HepG2 (cell line): ENCODE measurements around the gene TMEM151A. TPM values are rescaled to one million over a fixed set of nuclear protein-coding genes. Genes with fewer than 3 reads are reported as not detected.

Experiments
- CREB1 ChIP-seq, 2 experiments: fragments of 450-650 bp in 1 of 2; IDR thresholded peaks; 2 replicates each; pipeline ENCODE4 v1.6.1; 2016 to 2017; ENCODE audit warnings: control low read depth in 1 of 2, mild to moderate bottlenecking in 1 of 2, missing compliant biosample characterization in 1 of 2, missing genetic modification characterization in 1 of 2
- KLF16 ChIP-seq, 2 experiments: sonication (generic) in 1 of 2; formaldehyde crosslinking in 1 of 2; IDR thresholded peaks; 2 replicates each; pipeline versions ENCODE4 v1.6.1 to v1.8.0; 2016 to 2023; ENCODE audit warnings: missing genetic modification reagents in 2 of 2, missing compliant biosample characterization in 1 of 2
- RXRB ChIP-seq: IDR thresholded peaks from 2 replicates; pipeline ENCODE4 v1.6.1; 2016; ENCODE audit warnings: borderline replicate concordance, missing genetic modification reagents, missing compliant biosample characterization
- SUZ12 ChIP-seq: fragments of 150-350 bp; IDR thresholded peaks from 2 replicates; pipeline ENCODE4 v1.6.1; 2014; ENCODE audit warnings: low read depth, low read length
- TMF1 ChIP-seq: sonication (generic); formaldehyde crosslinking; IDR thresholded peaks from 2 replicates; pipeline ENCODE4 v1.8.1; 2022; ENCODE audit warnings: low read depth, missing genetic modification reagents
- ZNF615 ChIP-seq: sonication (generic); formaldehyde crosslinking; IDR thresholded peaks from 2 replicates; pipeline ENCODE4 v1.5.0; 2020; ENCODE audit warnings: mild to moderate bottlenecking, missing genetic modification reagents, borderline replicate concordance
- polyA plus RNA-seq, 8 experiments: library from polyadenylated mRNA; depleted of rRNA in 3 of 8; stranded (reverse) in 7 of 8; unstranded in 1 of 8; fragments of >200 nt; fragmentation: Illumina TruSeq in 4 of 8; extraction: Trizol in 4 of 8; gene quantifications; 2 replicates each; pipeline versions ENCODE4 v1.2.1 to v1.2.3, GENCODE V29; 2011 to 2016; ENCODE audit warnings: low read depth in 4 of 8, missing spikeins in 1 of 8, mixed read lengths in 1 of 8; ENCODE audit not compliant: insufficient read depth in 1 of 8
- total RNA-seq, 5 experiments: library from RNA; depleted of rRNA; stranded (reverse); fragments of >200 nt; fragmentation: Illumina TruSeq; extraction: Trizol; gene quantifications; 2 replicates each; pipeline ENCODE4 v1.2.3, GENCODE V29; 2016; ENCODE audit warnings: low read depth in 1 of 5
- TF ChIP-seq, protein P1 (sequence below), 2 experiments: IDR thresholded peaks; 2 replicates each; pipeline ENCODE4 v1.6.1; 2011 to 2012; ENCODE audit warnings: low read length in 2 of 2, borderline replicate concordance in 1 of 2, low read depth in 1 of 2, mild to moderate bottlenecking in 1 of 2, moderate library complexity in 1 of 2
- TF ChIP-seq, protein P2 (sequence below): sonication (generic); formaldehyde crosslinking; IDR thresholded peaks from 2 replicates; pipeline ENCODE4 v1.4.0; 2020; ENCODE audit warnings: missing genetic modification reagents, mild to moderate bottlenecking, borderline replicate concordance
- TF ChIP-seq, protein P3 (sequence below): sonication (generic); formaldehyde crosslinking; IDR thresholded peaks from 2 replicates; pipeline ENCODE4 v1.5.0; 2020; ENCODE audit warnings: mild to moderate bottlenecking, missing genetic modification reagents, borderline replicate concordance
- TF ChIP-seq, protein P4 (sequence below): sonication (generic); formaldehyde crosslinking; IDR thresholded peaks from 2 replicates; pipeline ENCODE4 v1.5.1; 2020; ENCODE audit warnings: missing genetic modification reagents, mild to moderate bottlenecking, borderline replicate concordance

The TMEM151A gene
- total and polyA plus RNA-seq, 2 of the 13 experiments (the other 11 are each of a cell fraction or from before 2014, with no cell fraction given) = 0.18 to 0.33 TPM

DNA sequence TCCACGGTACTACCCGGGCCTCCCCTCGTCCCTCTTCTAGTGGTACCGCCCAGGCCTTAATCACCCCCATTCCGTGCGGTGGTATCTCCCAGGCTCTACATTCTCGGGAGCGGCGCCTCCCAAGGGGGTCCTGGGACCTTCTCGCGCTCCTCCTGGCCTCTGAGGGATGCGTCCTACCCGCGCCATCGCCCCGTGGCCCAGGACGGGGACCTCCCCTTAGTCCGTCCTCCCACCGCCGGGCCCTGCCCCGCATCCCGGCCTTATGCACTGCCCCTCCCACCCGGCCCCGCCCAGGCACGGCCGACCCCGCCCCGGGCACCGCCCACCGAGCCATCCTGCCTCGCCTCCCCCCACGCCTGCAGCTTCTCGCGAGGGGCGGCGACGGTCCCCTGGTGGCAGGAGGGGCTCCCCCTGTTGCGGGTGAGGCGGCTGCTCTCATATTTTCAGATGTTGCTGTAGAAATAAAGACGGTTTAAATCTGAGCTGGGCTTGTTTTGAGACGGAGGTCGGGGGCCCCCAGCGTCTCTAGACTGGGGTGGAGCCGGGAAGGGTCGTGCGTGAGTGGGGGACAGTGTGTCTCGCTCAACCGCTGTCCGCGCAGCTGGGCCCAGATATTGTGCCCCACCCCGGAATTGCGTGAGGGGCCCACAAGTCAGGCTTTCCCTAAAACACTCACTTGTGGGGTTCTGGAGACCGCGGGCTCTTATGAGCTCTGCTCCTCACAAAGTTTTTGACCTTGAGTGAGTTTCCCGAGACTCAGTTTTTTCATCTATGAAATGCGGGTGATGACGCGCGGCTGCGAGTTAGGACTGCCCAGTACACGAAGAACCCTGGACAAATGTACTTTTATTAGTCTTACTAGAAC lies 24.1 kb upstream of the TMEM151A start (continued):
- TF ChIP-seq, protein P1, sequence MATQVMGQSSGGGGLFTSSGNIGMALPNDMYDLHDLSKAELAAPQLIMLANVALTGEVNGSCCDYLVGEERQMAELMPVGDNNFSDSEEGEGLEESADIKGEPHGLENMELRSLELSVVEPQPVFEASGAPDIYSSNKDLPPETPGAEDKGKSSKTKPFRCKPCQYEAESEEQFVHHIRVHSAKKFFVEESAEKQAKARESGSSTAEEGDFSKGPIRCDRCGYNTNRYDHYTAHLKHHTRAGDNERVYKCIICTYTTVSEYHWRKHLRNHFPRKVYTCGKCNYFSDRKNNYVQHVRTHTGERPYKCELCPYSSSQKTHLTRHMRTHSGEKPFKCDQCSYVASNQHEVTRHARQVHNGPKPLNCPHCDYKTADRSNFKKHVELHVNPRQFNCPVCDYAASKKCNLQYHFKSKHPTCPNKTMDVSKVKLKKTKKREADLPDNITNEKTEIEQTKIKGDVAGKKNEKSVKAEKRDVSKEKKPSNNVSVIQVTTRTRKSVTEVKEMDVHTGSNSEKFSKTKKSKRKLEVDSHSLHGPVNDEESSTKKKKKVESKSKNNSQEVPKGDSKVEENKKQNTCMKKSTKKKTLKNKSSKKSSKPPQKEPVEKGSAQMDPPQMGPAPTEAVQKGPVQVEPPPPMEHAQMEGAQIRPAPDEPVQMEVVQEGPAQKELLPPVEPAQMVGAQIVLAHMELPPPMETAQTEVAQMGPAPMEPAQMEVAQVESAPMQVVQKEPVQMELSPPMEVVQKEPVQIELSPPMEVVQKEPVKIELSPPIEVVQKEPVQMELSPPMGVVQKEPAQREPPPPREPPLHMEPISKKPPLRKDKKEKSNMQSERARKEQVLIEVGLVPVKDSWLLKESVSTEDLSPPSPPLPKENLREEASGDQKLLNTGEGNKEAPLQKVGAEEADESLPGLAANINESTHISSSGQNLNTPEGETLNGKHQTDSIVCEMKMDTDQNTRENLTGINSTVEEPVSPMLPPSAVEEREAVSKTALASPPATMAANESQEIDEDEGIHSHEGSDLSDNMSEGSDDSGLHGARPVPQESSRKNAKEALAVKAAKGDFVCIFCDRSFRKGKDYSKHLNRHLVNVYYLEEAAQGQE (IDR thresholded peaks at IDR 0.05; ENCODE audit: borderline replicate concordance in 1 of 2, low read depth in 1 of 2, low read length in 2 of 2) = no peak
- TF ChIP-seq SUZ12 (no peak), ZNF615 (CRISPR knock-in tag) (no peak), KLF16 (CRISPR knock-in tag; IDR thresholded peaks at IDR 0.05) (no peak), RXRB (CRISPR knock-in tag) (no peak; the same call in 1 of the 2 replicates), TMF1 (CRISPR knock-in tag) (no peak), CREB1 (IDR thresholded peaks at IDR 0.05) (no peak), CREB1 (CRISPR knock-in tag; IDR thresholded peaks at IDR 0.05) (no peak; the same call in 1 of the 2 replicates)
- TF ChIP-seq, protein P2, sequence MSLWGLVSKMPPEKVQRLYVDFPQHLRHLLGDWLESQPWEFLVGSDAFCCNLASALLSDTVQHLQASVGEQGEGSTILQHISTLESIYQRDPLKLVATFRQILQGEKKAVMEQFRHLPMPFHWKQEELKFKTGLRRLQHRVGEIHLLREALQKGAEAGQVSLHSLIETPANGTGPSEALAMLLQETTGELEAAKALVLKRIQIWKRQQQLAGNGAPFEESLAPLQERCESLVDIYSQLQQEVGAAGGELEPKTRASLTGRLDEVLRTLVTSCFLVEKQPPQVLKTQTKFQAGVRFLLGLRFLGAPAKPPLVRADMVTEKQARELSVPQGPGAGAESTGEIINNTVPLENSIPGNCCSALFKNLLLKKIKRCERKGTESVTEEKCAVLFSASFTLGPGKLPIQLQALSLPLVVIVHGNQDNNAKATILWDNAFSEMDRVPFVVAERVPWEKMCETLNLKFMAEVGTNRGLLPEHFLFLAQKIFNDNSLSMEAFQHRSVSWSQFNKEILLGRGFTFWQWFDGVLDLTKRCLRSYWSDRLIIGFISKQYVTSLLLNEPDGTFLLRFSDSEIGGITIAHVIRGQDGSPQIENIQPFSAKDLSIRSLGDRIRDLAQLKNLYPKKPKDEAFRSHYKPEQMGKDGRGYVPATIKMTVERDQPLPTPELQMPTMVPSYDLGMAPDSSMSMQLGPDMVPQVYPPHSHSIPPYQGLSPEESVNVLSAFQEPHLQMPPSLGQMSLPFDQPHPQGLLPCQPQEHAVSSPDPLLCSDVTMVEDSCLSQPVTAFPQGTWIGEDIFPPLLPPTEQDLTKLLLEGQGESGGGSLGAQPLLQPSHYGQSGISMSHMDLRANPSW (CRISPR knock-in tag) = no peak
- TF ChIP-seq, protein P3, sequence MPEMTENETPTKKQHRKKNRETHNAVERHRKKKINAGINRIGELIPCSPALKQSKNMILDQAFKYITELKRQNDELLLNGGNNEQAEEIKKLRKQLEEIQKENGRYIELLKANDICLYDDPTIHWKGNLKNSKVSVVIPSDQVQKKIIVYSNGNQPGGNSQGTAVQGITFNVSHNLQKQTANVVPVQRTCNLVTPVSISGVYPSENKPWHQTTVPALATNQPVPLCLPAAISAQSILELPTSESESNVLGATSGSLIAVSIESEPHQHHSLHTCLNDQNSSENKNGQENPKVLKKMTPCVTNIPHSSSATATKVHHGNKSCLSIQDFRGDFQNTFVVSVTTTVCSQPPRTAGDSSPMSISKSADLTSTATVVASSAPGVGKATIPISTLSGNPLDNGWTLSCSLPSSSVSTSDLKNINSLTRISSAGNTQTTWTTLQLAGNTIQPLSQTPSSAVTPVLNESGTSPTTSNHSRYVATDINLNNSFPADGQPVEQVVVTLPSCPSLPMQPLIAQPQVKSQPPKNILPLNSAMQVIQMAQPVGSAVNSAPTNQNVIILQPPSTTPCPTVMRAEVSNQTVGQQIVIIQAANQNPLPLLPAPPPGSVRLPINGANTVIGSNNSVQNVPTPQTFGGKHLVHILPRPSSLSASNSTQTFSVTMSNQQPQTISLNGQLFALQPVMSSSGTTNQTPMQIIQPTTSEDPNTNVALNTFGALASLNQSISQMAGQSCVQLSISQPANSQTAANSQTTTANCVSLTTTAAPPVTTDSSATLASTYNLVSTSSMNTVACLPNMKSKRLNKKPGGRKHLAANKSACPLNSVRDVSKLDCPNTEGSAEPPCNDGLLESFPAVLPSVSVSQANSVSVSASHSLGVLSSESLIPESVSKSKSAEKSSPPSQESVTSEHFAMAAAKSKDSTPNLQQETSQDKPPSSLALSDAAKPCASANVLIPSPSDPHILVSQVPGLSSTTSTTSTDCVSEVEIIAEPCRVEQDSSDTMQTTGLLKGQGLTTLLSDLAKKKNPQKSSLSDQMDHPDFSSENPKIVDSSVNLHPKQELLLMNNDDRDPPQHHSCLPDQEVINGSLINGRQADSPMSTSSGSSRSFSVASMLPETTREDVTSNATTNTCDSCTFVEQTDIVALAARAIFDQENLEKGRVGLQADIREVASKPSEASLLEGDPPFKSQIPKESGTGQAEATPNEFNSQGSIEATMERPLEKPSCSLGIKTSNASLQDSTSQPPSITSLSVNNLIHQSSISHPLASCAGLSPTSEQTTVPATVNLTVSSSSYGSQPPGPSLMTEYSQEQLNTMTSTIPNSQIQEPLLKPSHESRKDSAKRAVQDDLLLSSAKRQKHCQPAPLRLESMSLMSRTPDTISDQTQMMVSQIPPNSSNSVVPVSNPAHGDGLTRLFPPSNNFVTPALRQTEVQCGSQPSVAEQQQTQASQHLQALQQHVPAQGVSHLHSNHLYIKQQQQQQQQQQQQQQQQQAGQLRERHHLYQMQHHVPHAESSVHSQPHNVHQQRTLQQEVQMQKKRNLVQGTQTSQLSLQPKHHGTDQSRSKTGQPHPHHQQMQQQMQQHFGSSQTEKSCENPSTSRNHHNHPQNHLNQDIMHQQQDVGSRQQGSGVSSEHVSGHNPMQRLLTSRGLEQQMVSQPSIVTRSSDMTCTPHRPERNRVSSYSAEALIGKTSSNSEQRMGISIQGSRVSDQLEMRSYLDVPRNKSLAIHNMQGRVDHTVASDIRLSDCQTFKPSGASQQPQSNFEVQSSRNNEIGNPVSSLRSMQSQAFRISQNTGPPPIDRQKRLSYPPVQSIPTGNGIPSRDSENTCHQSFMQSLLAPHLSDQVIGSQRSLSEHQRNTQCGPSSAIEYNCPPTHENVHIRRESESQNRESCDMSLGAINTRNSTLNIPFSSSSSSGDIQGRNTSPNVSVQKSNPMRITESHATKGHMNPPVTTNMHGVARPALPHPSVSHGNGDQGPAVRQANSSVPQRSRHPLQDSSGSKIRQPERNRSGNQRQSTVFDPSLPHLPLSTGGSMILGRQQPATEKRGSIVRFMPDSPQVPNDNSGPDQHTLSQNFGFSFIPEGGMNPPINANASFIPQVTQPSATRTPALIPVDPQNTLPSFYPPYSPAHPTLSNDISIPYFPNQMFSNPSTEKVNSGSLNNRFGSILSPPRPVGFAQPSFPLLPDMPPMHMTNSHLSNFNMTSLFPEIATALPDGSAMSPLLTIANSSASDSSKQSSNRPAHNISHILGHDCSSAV (CRISPR knock-in tag) = no peak
- TF ChIP-seq, protein P4, sequence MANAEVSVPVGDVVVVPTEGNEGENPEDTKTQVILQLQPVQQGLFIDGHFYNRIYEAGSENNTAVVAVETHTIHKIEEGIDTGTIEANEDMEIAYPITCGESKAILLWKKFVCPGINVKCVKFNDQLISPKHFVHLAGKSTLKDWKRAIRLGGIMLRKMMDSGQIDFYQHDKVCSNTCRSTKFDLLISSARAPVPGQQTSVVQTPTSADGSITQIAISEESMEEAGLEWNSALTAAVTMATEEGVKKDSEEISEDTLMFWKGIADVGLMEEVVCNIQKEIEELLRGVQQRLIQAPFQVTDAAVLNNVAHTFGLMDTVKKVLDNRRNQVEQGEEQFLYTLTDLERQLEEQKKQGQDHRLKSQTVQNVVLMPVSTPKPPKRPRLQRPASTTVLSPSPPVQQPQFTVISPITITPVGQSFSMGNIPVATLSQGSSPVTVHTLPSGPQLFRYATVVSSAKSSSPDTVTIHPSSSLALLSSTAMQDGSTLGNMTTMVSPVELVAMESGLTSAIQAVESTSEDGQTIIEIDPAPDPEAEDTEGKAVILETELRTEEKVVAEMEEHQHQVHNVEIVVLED (CRISPR knock-in tag) = no peak
